B cell (primary cell): ENCODE data around the gene ACO2. TPM values are rescaled to one million over a fixed set of nuclear protein-coding genes. Genes with fewer than 3 reads are reported as not detected.

Source experiments
- ATAC-seq: fragments of 200-7000 bp; cut with Tn5 transposase; one replicate; pipeline ENCODE4 v1.10.0; 2021; ENCODE audit warnings: low read depth, mild to moderate bottlenecking, moderate number of reproducible peaks, moderate library complexity
- CTCF ChIA-PET: fragments of 350-600 bp; sonication (Branson Sonifier 250); formaldehyde crosslinking; loops from one replicate; lab custom pipeline; 2021; ENCODE audit warnings: antibody characterized with exemption, inconsistent platforms; lab: Charles Lee
- POLR2A ChIA-PET: fragments of 350-600 bp; sonication (Branson Sonifier 250); formaldehyde crosslinking; loops from one replicate; lab custom pipeline; 2021; ENCODE audit warnings: antibody characterized with exemption; lab: Charles Lee
- DNase-seq: peaks from one replicate; pipeline ENCODE4 v3.0.0; 2013
- H2AFZ ChIP-seq: 2 replicates; pipeline ENCODE4 v1.6.1; 2012; ENCODE audit warnings: mild to moderate bottlenecking, low read depth, low read length; ENCODE audit not compliant: insufficient read depth, poor library complexity, severe bottlenecking
- H3K27ac ChIP-seq, 2 donors: 1 replicate in 1 of 2; 2 replicates in 1 of 2; pipeline ENCODE4 v1.5.1; 2012 to 2013; ENCODE audit warnings: low read length in 2 of 2, mild to moderate bottlenecking in 2 of 2, moderate library complexity in 1 of 2
- H3K27me3 ChIP-seq, 4 experiments: fragments of 200-600 bp in 1 of 4; sonication (generic) in 1 of 4; replicated peaks in 1 of 4; 1 replicate in 2 of 4; 2 replicates in 2 of 4; pipeline versions ENCODE4 v1.6.1 to v1.7.0; 2013 to 2016; ENCODE audit warnings: low read length in 3 of 4, mild to moderate bottlenecking in 2 of 4, mixed read lengths in 1 of 4, moderate library complexity in 1 of 4; ENCODE audit not compliant: insufficient read depth in 4 of 4, control insufficient read depth in 3 of 4; ENCODE audit errors: control extremely low read depth in 1 of 4
- H3K36me3 ChIP-seq, 2 experiments: replicated peaks in 1 of 2; 1 replicate in 1 of 2; 2 replicates in 1 of 2; pipeline versions ENCODE4 v1.6.1 to v1.7.1; 2013; ENCODE audit warnings: low read length in 1 of 2; ENCODE audit not compliant: insufficient read depth in 2 of 2, control insufficient read depth in 1 of 2; ENCODE audit errors: control extremely low read depth in 1 of 2, extremely low read depth in 1 of 2
- H3K4me1 ChIP-seq, 2 donors: fragments of 200-600 bp in 1 of 2; sonication (generic) in 1 of 2; 1 replicate in 1 of 2; 2 replicates in 1 of 2; pipeline versions ENCODE4 v1.5.1 to v1.6.1; 2013 to 2017; ENCODE audit warnings: low read length in 2 of 2; ENCODE audit not compliant: control insufficient read depth in 2 of 2, insufficient read depth in 2 of 2
- H3K4me2 ChIP-seq: replicated peaks from 2 replicates; pipeline ENCODE3; 2012; ENCODE audit warnings: mild to moderate bottlenecking, low read depth, low read length; ENCODE audit not compliant: poor library complexity, severe bottlenecking
- H3K4me3 ChIP-seq, 5 experiments: fragments of 200-600 bp in 1 of 5; sonication (generic) in 1 of 5; 1 replicate in 3 of 5; 2 replicates in 2 of 5; pipeline versions ENCODE4 v1.5.1 to v1.7.0; 2011 to 2016; ENCODE audit warnings: low read length in 4 of 5, mild to moderate bottlenecking in 4 of 5, low read depth in 2 of 5, control low read depth in 1 of 5, moderate library complexity in 1 of 5; ENCODE audit not compliant: insufficient read depth in 1 of 5; ENCODE audit errors: control extremely low read depth in 1 of 5, extremely low read depth in 1 of 5
- H3K79me2 ChIP-seq: fragments of 200-600 bp; sonication (generic); one replicate; pipeline ENCODE4 v1.6.0; 2016; ENCODE audit warnings: low read length; ENCODE audit not compliant: control insufficient read depth, insufficient read depth
- H3K9ac ChIP-seq: fragments of 200-600 bp; sonication (generic); 2 replicates; pipeline ENCODE4 v1.6.1; 2017; ENCODE audit warnings: mild to moderate bottlenecking, low read length, moderate library complexity
- H3K9me3 ChIP-seq, 3 donors: one replicate each; pipeline versions ENCODE4 v1.6.1 to v1.7.1; 2013; ENCODE audit warnings: low read length in 2 of 3; ENCODE audit not compliant: control insufficient read depth in 2 of 3, insufficient read depth in 1 of 3; ENCODE audit errors: control extremely low read depth in 1 of 3
- H4K20me1 ChIP-seq: 2 replicates; pipeline ENCODE4 v1.6.0; 2012; ENCODE audit warnings: mild to moderate bottlenecking, low read length; ENCODE audit not compliant: insufficient read depth, control insufficient read depth, poor library complexity, severe bottlenecking
- H3K27ac Mint-ChIP-seq: one replicate; pipeline ENCODE4 v1.8.0; 2021; ENCODE audit warnings: mixed read lengths
- H3K27me3 Mint-ChIP-seq: one replicate; pipeline ENCODE4 v1.8.0; 2021; ENCODE audit warnings: mixed read lengths
- H3K4me1 Mint-ChIP-seq: one replicate; pipeline ENCODE4 v1.8.0; 2021; ENCODE audit warnings: mixed read lengths
- H3K4me3 Mint-ChIP-seq: one replicate; pipeline ENCODE4 v1.8.0; 2021; ENCODE audit warnings: mixed read lengths
- H3K9me3 Mint-ChIP-seq: one replicate; pipeline ENCODE4 v1.8.0; 2022; ENCODE audit warnings: mixed read lengths; ENCODE audit not compliant: insufficient read depth
- CTCF ChIP-seq: fragments of 200-600 bp; IDR thresholded peaks from one replicate; pipeline ENCODE4 v1.8.0; 2022; ENCODE audit warnings: antibody characterized with exemption, mild to moderate bottlenecking
- EZH2 ChIP-seq: IDR thresholded peaks from 2 replicates; pipeline ENCODE4 v1.6.1; 2012; ENCODE audit warnings: borderline replicate concordance, low read depth, mild to moderate bottlenecking, moderate library complexity, low read length; ENCODE audit not compliant: insufficient read depth, poor library complexity, severe bottlenecking
- WGBS: methylation state at CpG from one replicate; pipeline ENCODE4 v1.1.5; 2013; ENCODE audit warnings: missing lambda C conversion rate; ENCODE audit not compliant: insufficient coverage; 5-methylcytosine and 5-hydroxymethylcytosine counted together
- intact Hi-C: fragments of 100-400 bp; cut with micrococcal nuclease; formaldehyde crosslinking; loops from one replicate; pipeline ENCODE4 v1.10.0; 2022
- polyA plus RNA-seq: library from polyadenylated mRNA; depleted of rRNA; stranded (reverse); fragments of >200 nt; gene quantifications from 2 replicates; pipeline ENCODE4 v1.2.3, GENCODE V29; 2012
- total RNA-seq, 2 donors: library from RNA; stranded (reverse); fragments of 120-200 nt in 1 of 2; gene quantifications; 1 replicate in 1 of 2; 2 replicates in 1 of 2; pipeline versions ENCODE4 v1.2.3 to v1.2.4, GENCODE V29; 2013 to 2022

Gene ACO2
- total and polyA plus RNA-seq, 2 donors (not counting 1 experiment from before 2014, with no cell fraction given) = 91.5 to 91.7 TPM

- H3K36me3 ChIP-seq = no peaks in the 10 kb centered on the region
- ChIA-PET POLR2A (no interaction called here), CTCF (interaction anchor here (1.2 kb wide), 1 partner anchor 38 kb away, joined by 3 read pairs; the partner anchor contains the start of gene PMM1)
- Mint-ChIP-seq H3K4me1 (no peaks in the 10 kb centered on the region), H3K27ac (no peak overlapping the region), H3K27me3 (peaks cover 13% of the 10 kb centered on the region), H3K4me3 (no peak overlapping the region), H3K9me3 (no peaks in the 10 kb centered on the region)
- no peak overlapping the region for H3K27ac ChIP-seq
- no peak overlapping the region for H3K9ac ChIP-seq
- intact Hi-C loops = no loop called here
- no peaks in the 10 kb centered on the region for H4K20me1 ChIP-seq
- ATAC-seq (no peak), DNase-seq (no peak)
- H3K79me2 ChIP-seq = no peaks in the 10 kb centered on the region
- no peak overlapping the region for H3K4me2 ChIP-seq
- TF ChIP-seq EZH2 = no peak
- TF ChIP-seq CTCF = no peak
- H3K9me3 ChIP-seq = no peaks in the 10 kb centered on the region
- no peak overlapping the region for H2AFZ ChIP-seq
- H3K27me3 ChIP-seq = peaks cover 0 to 7% (median 0%) of the 10 kb centered on the region in 4 experiments
- H3K4me3 ChIP-seq = no peak overlapping the region
- no peaks in the 10 kb centered on the region for H3K4me1 ChIP-seq
- WGBS = 79% methylated on average over 10 of the region's 11 CpGs
Observed at GRCh38 chr22:41551877-41552582, 83.1 kb downstream of the ACO2 start.

- DNase-seq = no peak
- intact Hi-C loops = no loop called here
- no peaks in the 10 kb centered on the region for H3K9me3 Mint-ChIP-seq
- no peak overlapping the region for H3K4me3 ChIP-seq
- peaks cover 24% of the 10 kb centered on the region for H3K27me3 Mint-ChIP-seq
- CTCF ChIA-PET = interaction anchor here (0.9 kb wide), 1 partner anchor 42 kb away, joined by 3 read pairs; no protein-coding TSS in a partner anchor
- H3K9ac ChIP-seq = no peak overlapping the region
- no peak overlapping the region for H2AFZ ChIP-seq
- no peak for ATAC-seq
- H3K9me3 ChIP-seq = no peaks in the 10 kb centered on the region
- no peaks in the 10 kb centered on the region for H3K36me3 ChIP-seq
- H4K20me1 ChIP-seq = no peaks in the 10 kb centered on the region
- H3K27me3 ChIP-seq = peaks cover 0 to 19% (median 4%) of the 10 kb centered on the region in 4 experiments
- 86% methylated on average over 5 of the region's 7 CpGs for WGBS
- no peaks in the 10 kb centered on the region for H3K4me1 Mint-ChIP-seq
- H3K27ac ChIP-seq = no peak overlapping the region
- H3K79me2 ChIP-seq = no peaks in the 10 kb centered on the region
- H3K4me1 ChIP-seq = no peaks in the 10 kb centered on the region
- TF ChIP-seq EZH2 (no peak), CTCF (no peak)
- POLR2A ChIA-PET = interaction anchor here (0.7 kb wide), 1 partner anchor 12 kb away, joined by 7 read pairs; no protein-coding TSS in a partner anchor
- H3K4me3 Mint-ChIP-seq = no peak overlapping the region
- H3K27ac Mint-ChIP-seq = no peak overlapping the region
- H3K4me2 ChIP-seq = no peak overlapping the region
Observed at GRCh38 chr22:41555325-41555982, 86.5 kb downstream of the ACO2 start.
